H1 (cell line): ENCODE results near the gene SMIM23. TPM values are rescaled to one million over a fixed set of nuclear protein-coding genes. Genes with fewer than 3 reads are reported as not detected.

Experiments
- polyA plus RNA-seq, 7 experiments: library from polyadenylated mRNA; depleted of rRNA in 3 of 7; stranded (reverse) in 5 of 7; unstranded in 2 of 7; fragments of >200 nt in 5 of 7; fragments of 200-250 nt in 2 of 7; gene quantifications; 1 replicate in 5 of 7; 2 replicates in 1 of 7; 4 replicates in 1 of 7; pipeline versions ENCODE4 v1.2.1 to v1.2.3, GENCODE V29; 2011 to 2013; ENCODE audit warnings: missing spikeins in 2 of 7, mixed read lengths in 2 of 7
- total RNA-seq: library from RNA; stranded (reverse); fragmentation: NEBNext Ultra II Directional; extraction: Animal tissue kit (Norgen Biotek cat#: 25700); gene quantifications from 2 replicates; pipeline ENCODE4 v1.2.1, GENCODE V29; 2021
- TF ChIP-seq, protein P1 (sequence below): fragments of 300-600 bp; sonication (generic); IDR thresholded peaks from 2 replicates; pipeline ENCODE4 v1.7.1; 2012; ENCODE audit warnings: low read length, moderate library complexity, mild to moderate bottlenecking, inconsistent platforms; ENCODE audit not compliant: insufficient replicate concordance

SMIM23 gene
- total and polyA plus RNA-seq, 2 of the 8 experiments (the other 6 are each of a cell fraction or from before 2014, with no cell fraction given): not detected

DNA sequence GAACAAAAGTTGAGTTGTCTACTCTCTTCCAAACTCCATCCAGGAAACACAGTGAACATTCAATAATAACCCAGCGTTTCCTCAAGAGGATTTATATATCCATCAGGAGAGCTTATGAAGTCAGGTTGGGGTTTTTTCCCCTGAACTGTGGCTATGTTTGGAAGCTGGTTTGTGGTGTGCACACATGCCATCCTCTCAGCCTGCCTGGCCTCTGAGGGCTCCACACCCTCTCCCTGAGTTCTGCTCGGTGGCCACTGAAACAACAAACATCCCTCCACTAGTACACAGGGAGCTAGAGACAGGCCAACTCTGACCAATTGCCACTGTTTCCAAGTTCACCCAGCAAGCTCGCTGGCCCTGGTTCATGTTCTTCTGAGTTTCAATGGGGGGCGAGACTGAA is 35.7 kb downstream of the SMIM23 start (continued):
- TF ChIP-seq, protein P1, sequence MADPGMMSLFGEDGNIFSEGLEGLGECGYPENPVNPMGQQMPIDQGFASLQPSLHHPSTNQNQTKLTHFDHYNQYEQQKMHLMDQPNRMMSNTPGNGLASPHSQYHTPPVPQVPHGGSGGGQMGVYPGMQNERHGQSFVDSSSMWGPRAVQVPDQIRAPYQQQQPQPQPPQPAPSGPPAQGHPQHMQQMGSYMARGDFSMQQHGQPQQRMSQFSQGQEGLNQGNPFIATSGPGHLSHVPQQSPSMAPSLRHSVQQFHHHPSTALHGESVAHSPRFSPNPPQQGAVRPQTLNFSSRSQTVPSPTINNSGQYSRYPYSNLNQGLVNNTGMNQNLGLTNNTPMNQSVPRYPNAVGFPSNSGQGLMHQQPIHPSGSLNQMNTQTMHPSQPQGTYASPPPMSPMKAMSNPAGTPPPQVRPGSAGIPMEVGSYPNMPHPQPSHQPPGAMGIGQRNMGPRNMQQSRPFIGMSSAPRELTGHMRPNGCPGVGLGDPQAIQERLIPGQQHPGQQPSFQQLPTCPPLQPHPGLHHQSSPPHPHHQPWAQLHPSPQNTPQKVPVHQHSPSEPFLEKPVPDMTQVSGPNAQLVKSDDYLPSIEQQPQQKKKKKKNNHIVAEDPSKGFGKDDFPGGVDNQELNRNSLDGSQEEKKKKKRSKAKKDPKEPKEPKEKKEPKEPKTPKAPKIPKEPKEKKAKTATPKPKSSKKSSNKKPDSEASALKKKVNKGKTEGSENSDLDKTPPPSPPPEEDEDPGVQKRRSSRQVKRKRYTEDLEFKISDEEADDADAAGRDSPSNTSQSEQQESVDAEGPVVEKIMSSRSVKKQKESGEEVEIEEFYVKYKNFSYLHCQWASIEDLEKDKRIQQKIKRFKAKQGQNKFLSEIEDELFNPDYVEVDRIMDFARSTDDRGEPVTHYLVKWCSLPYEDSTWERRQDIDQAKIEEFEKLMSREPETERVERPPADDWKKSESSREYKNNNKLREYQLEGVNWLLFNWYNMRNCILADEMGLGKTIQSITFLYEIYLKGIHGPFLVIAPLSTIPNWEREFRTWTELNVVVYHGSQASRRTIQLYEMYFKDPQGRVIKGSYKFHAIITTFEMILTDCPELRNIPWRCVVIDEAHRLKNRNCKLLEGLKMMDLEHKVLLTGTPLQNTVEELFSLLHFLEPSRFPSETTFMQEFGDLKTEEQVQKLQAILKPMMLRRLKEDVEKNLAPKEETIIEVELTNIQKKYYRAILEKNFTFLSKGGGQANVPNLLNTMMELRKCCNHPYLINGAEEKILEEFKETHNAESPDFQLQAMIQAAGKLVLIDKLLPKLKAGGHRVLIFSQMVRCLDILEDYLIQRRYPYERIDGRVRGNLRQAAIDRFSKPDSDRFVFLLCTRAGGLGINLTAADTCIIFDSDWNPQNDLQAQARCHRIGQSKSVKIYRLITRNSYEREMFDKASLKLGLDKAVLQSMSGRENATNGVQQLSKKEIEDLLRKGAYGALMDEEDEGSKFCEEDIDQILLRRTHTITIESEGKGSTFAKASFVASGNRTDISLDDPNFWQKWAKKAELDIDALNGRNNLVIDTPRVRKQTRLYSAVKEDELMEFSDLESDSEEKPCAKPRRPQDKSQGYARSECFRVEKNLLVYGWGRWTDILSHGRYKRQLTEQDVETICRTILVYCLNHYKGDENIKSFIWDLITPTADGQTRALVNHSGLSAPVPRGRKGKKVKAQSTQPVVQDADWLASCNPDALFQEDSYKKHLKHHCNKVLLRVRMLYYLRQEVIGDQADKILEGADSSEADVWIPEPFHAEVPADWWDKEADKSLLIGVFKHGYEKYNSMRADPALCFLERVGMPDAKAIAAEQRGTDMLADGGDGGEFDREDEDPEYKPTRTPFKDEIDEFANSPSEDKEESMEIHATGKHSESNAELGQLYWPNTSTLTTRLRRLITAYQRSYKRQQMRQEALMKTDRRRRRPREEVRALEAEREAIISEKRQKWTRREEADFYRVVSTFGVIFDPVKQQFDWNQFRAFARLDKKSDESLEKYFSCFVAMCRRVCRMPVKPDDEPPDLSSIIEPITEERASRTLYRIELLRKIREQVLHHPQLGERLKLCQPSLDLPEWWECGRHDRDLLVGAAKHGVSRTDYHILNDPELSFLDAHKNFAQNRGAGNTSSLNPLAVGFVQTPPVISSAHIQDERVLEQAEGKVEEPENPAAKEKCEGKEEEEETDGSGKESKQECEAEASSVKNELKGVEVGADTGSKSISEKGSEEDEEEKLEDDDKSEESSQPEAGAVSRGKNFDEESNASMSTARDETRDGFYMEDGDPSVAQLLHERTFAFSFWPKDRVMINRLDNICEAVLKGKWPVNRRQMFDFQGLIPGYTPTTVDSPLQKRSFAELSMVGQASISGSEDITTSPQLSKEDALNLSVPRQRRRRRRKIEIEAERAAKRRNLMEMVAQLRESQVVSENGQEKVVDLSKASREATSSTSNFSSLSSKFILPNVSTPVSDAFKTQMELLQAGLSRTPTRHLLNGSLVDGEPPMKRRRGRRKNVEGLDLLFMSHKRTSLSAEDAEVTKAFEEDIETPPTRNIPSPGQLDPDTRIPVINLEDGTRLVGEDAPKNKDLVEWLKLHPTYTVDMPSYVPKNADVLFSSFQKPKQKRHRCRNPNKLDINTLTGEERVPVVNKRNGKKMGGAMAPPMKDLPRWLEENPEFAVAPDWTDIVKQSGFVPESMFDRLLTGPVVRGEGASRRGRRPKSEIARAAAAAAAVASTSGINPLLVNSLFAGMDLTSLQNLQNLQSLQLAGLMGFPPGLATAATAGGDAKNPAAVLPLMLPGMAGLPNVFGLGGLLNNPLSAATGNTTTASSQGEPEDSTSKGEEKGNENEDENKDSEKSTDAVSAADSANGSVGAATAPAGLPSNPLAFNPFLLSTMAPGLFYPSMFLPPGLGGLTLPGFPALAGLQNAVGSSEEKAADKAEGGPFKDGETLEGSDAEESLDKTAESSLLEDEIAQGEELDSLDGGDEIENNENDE: no peak
